UCSD-AML1 (cell line): ENCODE measurements around the gene FKBP3.
A peak's percentile ranks its signal among the peaks of the same experiment; 100 is the strongest.
"Not testable (repeated sequence)": the region's sequence is repeated elsewhere in the genome, so short reads cannot be mapped to it uniquely, and the experiment has no call there.

Experiments used
- DNase-seq: peaks from one replicate; lab custom pipeline; 2025; ENCODE audit not compliant: unreplicated experiment; lab: John Stamatoyannopoulos, UW

The FKBP3 gene

GRCh38 chr14:45134051-45134958 is at the start of gene FKBP3:
FKBP3 (minus strand) TSS chr14:45134481; CDS start chr14:45134456, 25 bp downstream.
- DNase-seq: peak; percentile 96

- DNase-seq: no peak
Observed at GRCh38 chr14:45181806-45182205, 47.5 kb upstream of the FKBP3 start.

- no peak for DNase-seq
Observed at GRCh38 chr14:45181329-45181728, 47.0 kb upstream of the FKBP3 start.

GRCh38 chr14:45177076-45177475 is 42.8 kb upstream of the FKBP3 start:
- DNase-seq: no peak

- DNase-seq: no peak
Observed at GRCh38 chr14:45169906-45170305, 35.6 kb upstream of the FKBP3 start.

GRCh38 chr14:45156067-45156466 is 21.8 kb upstream of the FKBP3 start:
- no peak for DNase-seq

GRCh38 chr14:45150386-45150890 is 16.2 kb upstream of the FKBP3 start:
- DNase-seq: no peak

GRCh38 chr14:45149602-45150001 is 15.3 kb upstream of the FKBP3 start:
- no peak for DNase-seq

GRCh38 chr14:45145214-45145613 is 10.9 kb upstream of the FKBP3 start:
- no peak for DNase-seq

GRCh38 chr14:45144658-45145057 is 10.4 kb upstream of the FKBP3 start:
- peak; percentile 7 for DNase-seq

GRCh38 chr14:45142083-45142482 is 7.8 kb upstream of the FKBP3 start:
- not testable (repeated sequence) for DNase-seq

- DNase-seq: no peak
Observed at GRCh38 chr14:45140661-45141187, 6.4 kb upstream of the FKBP3 start.

- no peak for DNase-seq
Observed at GRCh38 chr14:45136399-45136798, 2.1 kb upstream of the FKBP3 start.

GRCh38 chr14:45135659-45136395 is 1.5 kb upstream of the FKBP3 start, which contains the start of gene FANCM:
FANCM (plus strand) TSS chr14:45135930; CDS start chr14:45136032, 102 bp downstream.
- peak; percentile 85 for DNase-seq

GRCh38 chr14:45135156-45135555 is 875 bp upstream of the FKBP3 start:
- DNase-seq: no peak

GRCh38 chr14:45133683-45134050 is 614 bp downstream of the FKBP3 start:
- DNase-seq: no peak

- no peak for DNase-seq
Observed at GRCh38 chr14:45128963-45129629, 5.2 kb downstream of the FKBP3 start.

GRCh38 chr14:45125754-45126153 is 8.5 kb downstream of the FKBP3 start:
- DNase-seq: peak; percentile 2

GRCh38 chr14:45123271-45123670 is 11.0 kb downstream of the FKBP3 start:
- DNase-seq: no peak

GRCh38 chr14:45120096-45120495 is 14.2 kb downstream of the FKBP3 start:
- DNase-seq: no peak

- no peak for DNase-seq
Observed at GRCh38 chr14:45118594-45118993, 15.7 kb downstream of the FKBP3 start.
